HL-60 (cell line): ENCODE data around the gene LAMA2.

ENCODE experiments used
- DNase-seq, 2 experiments: peaks; one replicate each; pipeline ENCODE4 v3.0.0-alpha.2; 2010 to 2020; ENCODE audit warnings: low read depth in 1 of 2, low spot score in 1 of 2
- H3K27ac ChIP-seq: fragments of 250-450 bp; sonication (Bioruptor Pico); replicated peaks from 2 replicates; pipeline ENCODE4 v1.5.1; 2020; ENCODE audit warnings: mild to moderate bottlenecking, moderate library complexity
- H3K27me3 ChIP-seq: fragments of 250-450 bp; sonication (Bioruptor Pico); 2 replicates; pipeline ENCODE4 v1.5.1; 2021; ENCODE audit warnings: mild to moderate bottlenecking, moderate library complexity; ENCODE audit not compliant: insufficient read depth, poor library complexity, severe bottlenecking
- H3K4me3 ChIP-seq: replicated peaks from 2 replicates; pipeline ENCODE4 v1.5.1; 2011; ENCODE audit warnings: mild to moderate bottlenecking, control low read depth, low read length; ENCODE audit not compliant: insufficient read depth
- GABPA ChIP-seq: IDR thresholded peaks from 2 replicates; pipeline ENCODE4 v1.6.1; 2012; ENCODE audit warnings: low read depth
- POLR2AphosphoS5 ChIP-seq: IDR thresholded peaks from 2 replicates; pipeline ENCODE4 v1.6.1; 2012; ENCODE audit warnings: low read depth
- SPI1 ChIP-seq: IDR thresholded peaks from 2 replicates; pipeline ENCODE4 v1.6.1; 2012; ENCODE audit warnings: low read depth, mild to moderate bottlenecking, borderline replicate concordance
- TF ChIP-seq, protein P1 (sequence below): IDR thresholded peaks from one replicate; pipeline ENCODE4 v1.5.1; 2011; ENCODE audit warnings: low read length, control low read depth, inconsistent platforms; ENCODE audit not compliant: insufficient read depth
- TF ChIP-seq, protein P2 (sequence below): IDR thresholded peaks from 2 replicates; pipeline ENCODE4 v1.6.1; 2012; ENCODE audit warnings: low read depth; ENCODE audit not compliant: insufficient replicate concordance

LAMA2 gene

DNA sequence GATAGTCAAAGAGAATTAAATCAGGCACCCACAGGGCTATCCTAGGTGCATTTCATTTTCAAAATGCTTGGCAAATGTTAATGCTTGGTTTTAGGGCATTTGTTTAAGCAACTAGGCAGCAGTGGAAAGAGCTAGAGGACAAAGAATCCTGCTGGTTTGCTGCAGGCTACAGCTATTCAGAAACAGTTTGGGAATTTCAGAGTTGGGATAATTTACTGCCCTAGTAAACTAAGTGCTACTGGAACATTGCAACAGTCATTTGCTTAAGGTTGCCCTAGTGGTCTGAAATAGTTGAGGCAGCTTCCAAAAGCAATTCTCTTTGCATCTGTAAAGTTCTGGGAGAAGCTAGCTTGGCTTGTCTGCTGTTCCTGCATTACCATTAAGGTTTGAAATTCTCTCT lies 312.7 kb downstream of the LAMA2 start:
- Histone ChIP-seq H3K27ac (no peak overlapping the region), H3K4me3 (no peak overlapping the region)
- TF ChIP-seq GABPA, result no peak
- TF ChIP-seq, protein P1, sequence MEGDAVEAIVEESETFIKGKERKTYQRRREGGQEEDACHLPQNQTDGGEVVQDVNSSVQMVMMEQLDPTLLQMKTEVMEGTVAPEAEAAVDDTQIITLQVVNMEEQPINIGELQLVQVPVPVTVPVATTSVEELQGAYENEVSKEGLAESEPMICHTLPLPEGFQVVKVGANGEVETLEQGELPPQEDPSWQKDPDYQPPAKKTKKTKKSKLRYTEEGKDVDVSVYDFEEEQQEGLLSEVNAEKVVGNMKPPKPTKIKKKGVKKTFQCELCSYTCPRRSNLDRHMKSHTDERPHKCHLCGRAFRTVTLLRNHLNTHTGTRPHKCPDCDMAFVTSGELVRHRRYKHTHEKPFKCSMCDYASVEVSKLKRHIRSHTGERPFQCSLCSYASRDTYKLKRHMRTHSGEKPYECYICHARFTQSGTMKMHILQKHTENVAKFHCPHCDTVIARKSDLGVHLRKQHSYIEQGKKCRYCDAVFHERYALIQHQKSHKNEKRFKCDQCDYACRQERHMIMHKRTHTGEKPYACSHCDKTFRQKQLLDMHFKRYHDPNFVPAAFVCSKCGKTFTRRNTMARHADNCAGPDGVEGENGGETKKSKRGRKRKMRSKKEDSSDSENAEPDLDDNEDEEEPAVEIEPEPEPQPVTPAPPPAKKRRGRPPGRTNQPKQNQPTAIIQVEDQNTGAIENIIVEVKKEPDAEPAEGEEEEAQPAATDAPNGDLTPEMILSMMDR, result no peak
- TF ChIP-seq SPI1, result no peak
- no peak for TF ChIP-seq POLR2AphosphoS5
- TF ChIP-seq, protein P2, sequence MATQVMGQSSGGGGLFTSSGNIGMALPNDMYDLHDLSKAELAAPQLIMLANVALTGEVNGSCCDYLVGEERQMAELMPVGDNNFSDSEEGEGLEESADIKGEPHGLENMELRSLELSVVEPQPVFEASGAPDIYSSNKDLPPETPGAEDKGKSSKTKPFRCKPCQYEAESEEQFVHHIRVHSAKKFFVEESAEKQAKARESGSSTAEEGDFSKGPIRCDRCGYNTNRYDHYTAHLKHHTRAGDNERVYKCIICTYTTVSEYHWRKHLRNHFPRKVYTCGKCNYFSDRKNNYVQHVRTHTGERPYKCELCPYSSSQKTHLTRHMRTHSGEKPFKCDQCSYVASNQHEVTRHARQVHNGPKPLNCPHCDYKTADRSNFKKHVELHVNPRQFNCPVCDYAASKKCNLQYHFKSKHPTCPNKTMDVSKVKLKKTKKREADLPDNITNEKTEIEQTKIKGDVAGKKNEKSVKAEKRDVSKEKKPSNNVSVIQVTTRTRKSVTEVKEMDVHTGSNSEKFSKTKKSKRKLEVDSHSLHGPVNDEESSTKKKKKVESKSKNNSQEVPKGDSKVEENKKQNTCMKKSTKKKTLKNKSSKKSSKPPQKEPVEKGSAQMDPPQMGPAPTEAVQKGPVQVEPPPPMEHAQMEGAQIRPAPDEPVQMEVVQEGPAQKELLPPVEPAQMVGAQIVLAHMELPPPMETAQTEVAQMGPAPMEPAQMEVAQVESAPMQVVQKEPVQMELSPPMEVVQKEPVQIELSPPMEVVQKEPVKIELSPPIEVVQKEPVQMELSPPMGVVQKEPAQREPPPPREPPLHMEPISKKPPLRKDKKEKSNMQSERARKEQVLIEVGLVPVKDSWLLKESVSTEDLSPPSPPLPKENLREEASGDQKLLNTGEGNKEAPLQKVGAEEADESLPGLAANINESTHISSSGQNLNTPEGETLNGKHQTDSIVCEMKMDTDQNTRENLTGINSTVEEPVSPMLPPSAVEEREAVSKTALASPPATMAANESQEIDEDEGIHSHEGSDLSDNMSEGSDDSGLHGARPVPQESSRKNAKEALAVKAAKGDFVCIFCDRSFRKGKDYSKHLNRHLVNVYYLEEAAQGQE, result no peak

DNA sequence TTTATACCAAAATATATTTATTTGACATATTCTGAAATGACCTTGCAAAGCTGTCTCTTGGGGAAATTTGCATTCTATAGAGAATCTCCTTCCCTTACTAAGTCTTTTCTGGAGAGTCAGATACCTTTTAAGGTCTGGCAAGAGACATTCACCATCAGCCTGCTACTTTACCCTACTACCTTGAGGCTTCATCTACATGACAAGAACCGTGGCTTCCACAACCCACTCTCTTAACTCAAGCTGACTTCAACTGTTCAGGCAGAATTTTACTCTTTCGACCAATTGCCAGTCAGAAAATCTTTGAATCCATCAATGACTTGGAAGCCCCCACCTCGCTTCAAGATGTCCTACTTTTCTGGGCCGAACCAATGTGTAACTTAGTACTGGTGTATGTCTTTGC lies 314.2 kb downstream of the LAMA2 start:
- no peak for DNase-seq
- Histone ChIP-seq H3K27ac (no peak overlapping the region), H3K4me3 (no peak overlapping the region), H3K27me3 (no peaks in the 10 kb centered on the region)
- TF ChIP-seq POLR2AphosphoS5, result no peak
- TF ChIP-seq GABPA, result no peak
- TF ChIP-seq, protein P2, result no peak
- TF ChIP-seq, protein P1, result no peak
- TF ChIP-seq SPI1, result no peak

More for the DNA sequence above, 312.7 kb downstream of the LAMA2 start:
- no peak for DNase-seq
- H3K27me3 ChIP-seq, result no peaks in the 10 kb centered on the region

DNA sequence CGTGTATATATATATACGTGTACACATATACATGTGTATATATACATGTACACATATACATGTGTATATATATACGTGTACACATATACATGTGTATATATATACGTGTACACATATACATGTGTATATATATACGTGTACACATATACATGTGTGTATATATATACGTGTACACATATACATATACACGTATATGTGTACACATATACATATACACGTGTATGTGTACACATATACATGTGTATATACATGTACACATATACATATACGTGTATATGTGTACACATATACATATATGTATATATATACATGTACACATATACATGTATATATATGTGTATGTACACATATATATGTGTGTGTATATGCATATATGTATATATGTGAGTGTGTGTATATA lies 317.2 kb downstream of the LAMA2 start:
- Histone ChIP-seq H3K27me3 (no peaks in the 10 kb centered on the region), H3K27ac (no peak overlapping the region), H3K4me3 (no peak overlapping the region)
- TF ChIP-seq, protein P2, result no peak
- no peak for TF ChIP-seq SPI1
- TF ChIP-seq, protein P1, result no peak
- TF ChIP-seq POLR2AphosphoS5, result no peak
- TF ChIP-seq GABPA, result no peak
- DNase-seq, result no peak
